HL-60/S4 treated with retinoic acid at 250 ng/mL for 4 days and 3 days (cell line): ENCODE data around the gene RAB3IL1.
"Not testable (repeated sequence)": the region's sequence is repeated elsewhere in the genome, so short reads cannot be mapped to it uniquely, and the experiment has no call there.

Source experiments
- in situ Hi-C: fragments of 300-500 bp; cut with MboI; formaldehyde crosslinking; loops from 2 replicates; pipeline ENCODE4 v1.7.0; 2022; ENCODE audit warnings: low sequenced_read_pairs

The RAB3IL1 gene

DNA sequence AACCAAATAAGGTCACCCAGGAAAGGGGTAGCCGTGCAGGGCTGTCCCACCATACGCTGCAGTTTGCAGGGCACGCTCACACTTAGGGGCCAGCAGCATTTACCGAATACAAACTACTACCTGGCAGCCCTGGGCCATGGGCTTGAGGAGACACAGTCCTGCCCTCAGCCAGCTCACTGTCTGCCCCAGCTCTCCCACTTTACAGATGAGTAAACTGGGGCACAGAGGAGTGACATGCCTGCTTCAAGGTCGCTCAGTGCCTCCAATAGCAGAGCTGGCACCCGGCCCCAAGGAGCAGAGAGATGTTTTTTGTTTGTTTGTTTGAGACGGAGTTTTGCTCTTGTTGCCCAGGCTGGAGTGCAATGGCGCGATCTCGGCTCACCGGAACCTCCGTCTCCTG, 28.8 kb downstream of the RAB3IL1 start:
- in situ Hi-C loops = no loop called here

DNA sequence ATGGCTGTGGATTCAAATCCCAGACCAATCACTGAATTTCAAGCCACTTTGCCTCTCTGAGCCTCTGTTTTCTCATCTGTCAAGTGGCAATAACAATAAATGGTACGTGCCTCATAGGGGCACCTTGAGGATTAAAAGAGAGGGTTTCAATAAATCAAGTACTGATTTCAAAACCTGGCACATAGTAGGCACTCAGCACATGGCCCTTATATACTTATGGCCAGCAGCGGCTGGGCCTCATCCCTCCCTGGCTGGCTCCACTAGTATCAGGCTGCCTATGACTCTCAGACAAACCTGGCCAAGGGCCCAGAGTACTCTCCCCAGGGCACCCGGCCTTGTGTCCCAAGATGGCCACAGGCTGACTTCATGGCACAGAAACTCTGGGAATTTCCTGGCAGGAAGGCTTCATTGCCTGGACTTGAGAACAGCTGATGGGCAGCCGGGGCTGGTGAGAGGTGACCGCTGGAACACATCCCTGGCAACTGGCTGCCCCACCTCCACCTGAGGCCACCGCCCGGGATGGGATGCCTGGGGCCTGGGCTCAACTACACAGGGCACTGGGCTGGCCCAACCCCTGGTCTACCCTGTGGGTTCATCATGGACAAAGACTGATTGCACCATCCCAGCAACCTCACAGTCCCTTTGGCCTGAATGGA, 29.4 kb downstream of the RAB3IL1 start:
- in situ Hi-C loops = no loop called here

DNA sequence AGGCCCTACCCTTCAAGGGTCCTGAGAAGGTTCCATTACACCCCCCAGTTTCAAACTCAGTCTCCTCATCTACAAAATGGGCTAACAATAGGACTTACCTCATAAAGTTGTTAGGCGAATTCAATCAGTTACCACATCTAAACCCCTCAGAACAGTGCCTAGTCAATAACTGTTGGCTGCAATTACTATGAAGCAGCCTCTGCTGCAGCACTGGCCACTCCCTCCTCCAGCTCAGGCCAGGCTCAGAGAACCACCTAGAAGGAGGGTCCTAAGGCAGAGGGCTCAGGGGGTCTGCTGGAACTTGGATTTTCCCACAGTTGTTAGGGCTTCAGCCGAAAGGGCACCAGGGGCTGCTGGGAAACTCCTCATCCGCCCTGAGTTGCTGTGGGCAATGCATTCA, 30.7 kb downstream of the RAB3IL1 start:
- in situ Hi-C loops = no loop called here

DNA sequence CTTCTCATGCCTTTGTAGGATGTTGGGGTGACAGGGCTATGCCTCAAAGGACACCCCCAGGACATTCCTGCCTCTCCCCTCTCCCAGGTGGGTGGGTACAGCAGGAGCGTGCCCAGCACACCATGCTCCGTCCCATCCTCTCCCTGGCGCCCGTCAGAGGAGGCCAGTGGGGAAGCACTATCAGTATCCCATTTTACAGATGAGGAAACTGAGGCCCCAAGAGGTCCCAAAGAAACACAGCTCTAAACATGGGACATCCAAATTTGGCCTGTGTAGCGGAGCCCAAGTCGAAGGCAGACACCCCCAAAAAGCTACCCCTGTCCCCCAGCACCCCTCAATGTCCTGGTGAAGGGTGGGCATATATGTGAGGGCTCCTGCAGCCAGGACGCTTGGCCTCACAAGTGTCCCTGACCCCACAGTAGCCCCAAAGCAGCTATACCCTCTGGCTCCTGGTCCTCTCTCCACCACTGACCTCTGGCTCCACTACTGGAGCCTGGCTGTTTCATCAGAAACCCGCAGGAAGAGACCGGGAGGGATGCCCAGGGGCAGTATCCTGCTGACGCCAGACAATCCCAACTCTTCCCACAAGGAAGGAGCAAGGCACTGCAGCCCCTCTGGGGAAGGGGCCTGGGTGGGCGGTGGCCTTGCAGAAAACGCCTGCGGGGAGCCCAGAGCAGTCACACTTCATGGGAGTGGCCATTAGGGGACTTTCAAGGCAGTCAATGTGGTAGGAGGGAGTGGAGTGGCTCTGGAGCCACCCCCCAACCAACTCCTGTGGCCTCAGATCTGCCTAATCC, 31.4 kb downstream of the RAB3IL1 start:
- in situ Hi-C loops = no loop called here

DNA sequence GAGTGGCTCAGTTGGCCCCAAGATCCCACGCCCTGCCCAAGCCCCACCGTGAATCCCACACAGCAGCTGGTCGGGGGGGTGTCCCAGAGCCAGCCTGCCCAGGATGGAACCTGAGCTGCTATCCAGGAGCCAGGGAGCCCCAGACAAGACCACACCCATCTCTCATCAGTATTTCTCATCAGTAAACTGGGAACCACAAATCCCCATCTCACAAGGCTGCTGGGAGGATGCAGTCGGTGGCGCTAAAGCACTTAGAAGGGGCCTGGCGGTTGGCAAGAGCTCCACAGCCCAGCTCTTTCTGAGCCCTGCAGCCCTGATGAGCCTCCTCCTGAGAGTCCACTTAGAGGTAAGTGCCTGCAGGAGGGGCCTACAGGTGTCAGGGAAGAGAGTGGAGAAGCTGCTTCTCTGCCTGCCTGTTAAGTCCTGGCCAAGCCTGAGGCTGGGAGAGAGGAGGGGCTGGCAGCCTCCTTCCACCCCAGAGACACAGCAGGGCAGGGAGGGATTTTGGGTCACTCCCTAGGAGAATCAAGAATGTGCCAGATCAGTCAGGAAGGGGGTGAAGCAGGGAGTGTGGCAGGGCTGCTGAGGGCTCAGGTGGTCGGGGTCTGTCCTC, 32.1 kb downstream of the RAB3IL1 start:
- in situ Hi-C loops = no loop called here

DNA sequence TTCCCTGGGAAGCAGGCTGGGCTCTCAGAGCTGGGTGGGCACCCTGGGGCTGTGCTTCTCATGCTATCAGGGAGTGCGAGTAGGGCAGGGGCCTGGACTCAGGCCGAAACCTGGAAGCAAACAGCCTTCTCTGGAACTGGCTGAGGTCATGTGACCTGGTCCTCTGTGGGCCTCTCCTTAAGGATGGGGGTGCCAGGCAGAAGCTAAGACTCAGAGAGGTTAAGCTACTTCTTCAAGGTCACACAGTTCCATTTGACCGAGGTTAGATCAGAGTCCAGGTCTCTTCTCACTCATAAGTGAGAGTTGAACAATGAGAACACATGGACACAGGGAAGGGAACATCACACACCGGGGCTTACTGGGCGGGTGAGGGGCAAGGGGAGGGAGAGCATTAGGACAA, 33.4 kb downstream of the RAB3IL1 start:
- in situ Hi-C loops = no loop called here

DNA sequence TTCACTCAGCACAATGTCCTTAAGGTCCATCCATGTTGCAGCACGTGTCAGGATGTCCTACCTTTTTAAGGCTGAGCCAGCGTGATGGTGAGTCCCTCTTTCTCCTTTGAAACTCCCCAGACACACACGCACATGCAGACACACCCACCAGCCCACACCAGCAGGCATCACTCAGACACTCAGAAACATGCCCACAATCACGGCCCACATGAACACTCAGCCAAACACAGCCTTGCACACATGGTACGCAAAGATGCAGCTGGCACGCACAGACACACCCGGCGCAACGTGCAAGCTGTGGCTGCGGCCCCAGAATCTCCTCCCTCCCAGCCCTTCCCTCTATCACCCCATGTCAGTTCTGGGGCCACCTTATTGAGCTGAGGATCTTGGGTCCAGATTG, 34.0 kb downstream of the RAB3IL1 start:
- in situ Hi-C loops = no loop called here

DNA sequence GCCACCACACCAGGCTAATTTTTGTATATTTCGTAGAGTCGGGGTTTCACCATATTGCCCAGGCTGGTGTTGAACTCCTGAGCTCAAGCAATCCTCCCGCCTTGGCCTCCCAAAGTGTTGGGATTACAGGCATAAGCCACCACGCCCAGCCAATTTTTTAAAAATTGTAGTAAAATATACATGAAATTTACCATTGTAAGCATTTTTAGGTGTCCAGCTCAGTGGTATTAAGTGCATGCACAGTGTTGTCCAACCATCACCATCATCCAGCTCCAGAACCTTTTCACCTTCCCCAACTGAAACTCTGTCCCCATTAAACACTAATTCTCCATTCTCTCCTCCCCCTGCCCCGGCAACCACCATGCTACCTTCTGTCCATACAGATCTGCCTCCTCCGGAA, 34.5 kb downstream of the RAB3IL1 start:
- in situ Hi-C loops = no loop called here

DNA sequence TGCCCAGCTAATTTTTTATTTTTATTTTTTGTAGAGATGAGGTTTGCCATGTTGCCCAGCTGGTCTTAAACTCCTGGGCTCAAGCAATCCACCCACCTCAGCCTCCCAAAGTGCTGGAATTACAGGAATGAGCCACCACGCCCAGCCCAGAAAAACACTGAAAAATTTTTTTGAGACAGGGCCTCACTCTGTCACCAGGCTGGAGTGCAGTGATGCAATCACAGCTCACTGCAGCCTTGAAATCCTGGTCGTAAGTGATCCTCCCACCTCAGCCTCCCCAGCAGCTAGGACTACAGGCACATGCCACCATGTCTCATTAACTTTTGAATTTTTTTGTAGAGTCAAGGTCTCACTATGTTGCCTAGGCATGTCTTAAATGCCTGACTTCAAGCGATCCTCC, 35.1 kb downstream of the RAB3IL1 start:
- in situ Hi-C loops = not testable (repeated sequence)

DNA sequence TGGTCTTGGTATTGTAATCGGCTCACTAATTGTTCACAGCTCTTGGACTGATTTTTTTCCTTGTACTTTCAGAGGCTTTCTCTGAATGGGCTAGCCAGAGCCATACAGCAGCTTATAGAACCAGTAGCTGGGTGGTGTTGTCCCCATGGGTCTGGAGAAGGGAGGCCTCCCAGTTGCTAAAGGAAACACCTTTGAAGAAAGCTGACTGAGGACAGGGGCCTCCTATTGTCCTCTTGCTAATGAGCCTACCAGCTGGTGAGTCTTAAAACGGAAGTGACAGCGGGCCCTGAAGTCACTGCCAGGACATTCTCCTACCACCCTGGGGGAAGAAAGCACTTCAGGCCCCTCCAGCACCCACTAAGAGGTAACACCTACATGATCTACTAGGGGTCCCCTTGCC, 36.0 kb downstream of the RAB3IL1 start:
- in situ Hi-C loops = no loop called here

DNA sequence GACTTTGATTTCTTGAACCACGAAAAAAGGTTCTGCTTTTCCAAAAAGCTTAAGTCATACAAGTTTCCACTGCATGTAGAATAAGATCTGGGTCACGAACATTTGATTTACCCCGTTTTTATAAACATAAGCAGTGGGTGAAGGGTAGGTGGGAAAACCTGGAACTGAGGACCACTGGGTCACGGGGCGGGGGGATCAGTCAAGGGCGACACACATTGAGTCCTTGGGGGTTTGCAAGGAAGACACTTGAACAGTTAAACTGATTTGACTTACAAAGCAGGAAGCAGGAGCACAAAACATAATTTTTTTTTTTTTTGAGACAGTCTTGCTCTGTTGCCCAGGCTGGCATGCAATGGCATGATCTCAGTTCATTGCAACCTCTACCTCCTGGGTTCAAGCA, 36.9 kb downstream of the RAB3IL1 start:
- in situ Hi-C loops = no loop called here

DNA sequence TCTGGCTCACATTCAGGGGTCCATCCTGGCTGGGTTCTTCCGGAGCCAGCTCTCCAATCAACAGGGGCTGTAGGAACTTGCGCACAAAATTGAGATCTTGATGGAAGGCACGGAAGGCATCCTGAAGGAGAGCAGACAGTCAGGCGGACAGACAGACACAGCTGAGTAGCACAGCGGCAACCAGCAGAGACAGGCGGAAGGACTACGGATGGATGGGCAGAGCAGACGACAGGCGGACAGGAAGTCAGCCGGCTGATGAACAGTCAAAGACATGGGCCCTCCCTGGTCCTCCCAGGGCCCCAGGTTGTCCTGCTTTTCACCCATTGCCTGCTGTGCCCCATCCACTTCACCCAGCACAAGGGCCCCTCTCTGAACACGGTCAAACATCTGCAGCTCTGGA, 37.3 kb downstream of the RAB3IL1 start:
- in situ Hi-C loops = no loop called here

DNA sequence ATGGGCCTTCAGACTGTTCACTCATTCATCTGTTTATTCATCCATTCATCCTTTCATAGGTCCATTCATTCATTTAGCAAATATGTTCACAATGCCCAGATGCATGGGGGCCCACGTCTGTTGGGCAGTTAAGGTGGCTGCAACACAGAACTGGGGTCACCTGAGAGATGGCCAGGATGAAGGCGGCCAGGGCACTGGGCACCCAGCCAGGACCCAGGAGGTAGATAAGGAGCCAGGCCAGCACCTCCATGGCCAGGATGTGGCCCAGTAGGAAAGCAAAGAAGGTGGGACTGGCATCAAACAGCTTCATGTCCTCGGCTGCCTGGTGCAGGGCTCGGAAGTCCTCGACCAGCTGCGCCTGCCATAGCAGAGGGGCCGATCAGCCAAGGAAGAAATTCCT, 38.2 kb downstream of the RAB3IL1 start:
- in situ Hi-C loops = no loop called here

DNA sequence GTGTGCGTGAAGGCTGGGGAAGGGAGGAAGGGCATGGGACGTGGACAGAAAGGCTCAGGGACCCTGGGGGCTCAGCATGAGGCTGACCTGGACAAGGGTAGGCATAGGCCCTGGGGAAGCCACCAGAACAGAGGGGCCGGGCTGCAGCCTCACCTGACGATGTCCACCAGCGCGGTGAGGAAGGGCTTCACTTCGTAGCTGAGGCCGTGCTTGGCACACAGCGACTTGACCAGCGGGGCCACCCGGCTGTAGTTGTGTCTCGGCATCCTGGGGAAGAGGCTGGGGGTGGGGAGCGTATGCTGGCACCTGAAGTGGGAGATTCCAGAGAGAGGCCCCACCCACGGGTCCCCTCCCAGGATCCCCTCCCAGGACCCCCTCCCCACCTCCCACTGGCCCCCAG, 41.7 kb downstream of the RAB3IL1 start:
- in situ Hi-C loops = no loop called here

DNA sequence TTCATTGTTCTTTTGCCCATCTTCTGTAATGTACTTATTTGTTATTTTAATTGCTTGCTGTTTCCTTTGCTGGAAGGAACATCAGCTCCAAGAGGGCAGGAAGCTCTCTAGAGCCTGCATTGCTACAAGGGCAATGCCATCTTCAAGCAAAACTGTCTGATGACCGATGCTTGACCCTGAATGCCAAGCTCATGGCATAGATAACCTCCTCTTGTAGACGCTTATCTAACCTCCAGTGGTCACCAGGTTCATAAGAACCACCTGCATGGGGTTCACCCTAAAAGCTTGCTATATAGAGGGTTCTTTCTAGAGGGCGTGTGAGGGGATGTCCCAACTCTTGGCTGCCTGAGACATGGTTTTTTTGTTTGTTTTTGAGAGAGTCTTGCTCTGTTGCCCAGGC, 42.5 kb downstream of the RAB3IL1 start:
- in situ Hi-C loops = no loop called here

DNA sequence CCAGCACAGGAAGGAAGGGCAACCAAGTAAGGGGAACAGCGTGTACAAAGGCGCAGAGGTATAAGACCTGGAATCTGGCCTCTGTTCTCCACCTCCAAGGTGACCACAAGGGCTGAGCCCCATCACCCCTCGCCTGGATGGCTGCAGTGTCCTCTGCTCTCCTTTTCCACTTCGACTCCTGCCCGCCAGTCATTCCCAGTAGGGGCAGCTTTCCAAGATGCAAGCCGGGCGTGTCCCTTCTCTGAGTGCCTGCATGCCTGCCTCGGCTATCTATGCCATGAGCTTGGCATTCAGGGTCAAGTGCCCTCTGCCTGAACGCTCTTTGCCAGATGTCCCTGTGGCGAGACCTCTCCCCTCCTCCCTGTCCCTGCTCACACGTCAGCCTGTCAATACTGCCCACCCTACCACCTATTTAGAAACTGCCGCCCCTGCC, 43.0 kb downstream of the RAB3IL1 start:
- in situ Hi-C loops = no loop called here

DNA sequence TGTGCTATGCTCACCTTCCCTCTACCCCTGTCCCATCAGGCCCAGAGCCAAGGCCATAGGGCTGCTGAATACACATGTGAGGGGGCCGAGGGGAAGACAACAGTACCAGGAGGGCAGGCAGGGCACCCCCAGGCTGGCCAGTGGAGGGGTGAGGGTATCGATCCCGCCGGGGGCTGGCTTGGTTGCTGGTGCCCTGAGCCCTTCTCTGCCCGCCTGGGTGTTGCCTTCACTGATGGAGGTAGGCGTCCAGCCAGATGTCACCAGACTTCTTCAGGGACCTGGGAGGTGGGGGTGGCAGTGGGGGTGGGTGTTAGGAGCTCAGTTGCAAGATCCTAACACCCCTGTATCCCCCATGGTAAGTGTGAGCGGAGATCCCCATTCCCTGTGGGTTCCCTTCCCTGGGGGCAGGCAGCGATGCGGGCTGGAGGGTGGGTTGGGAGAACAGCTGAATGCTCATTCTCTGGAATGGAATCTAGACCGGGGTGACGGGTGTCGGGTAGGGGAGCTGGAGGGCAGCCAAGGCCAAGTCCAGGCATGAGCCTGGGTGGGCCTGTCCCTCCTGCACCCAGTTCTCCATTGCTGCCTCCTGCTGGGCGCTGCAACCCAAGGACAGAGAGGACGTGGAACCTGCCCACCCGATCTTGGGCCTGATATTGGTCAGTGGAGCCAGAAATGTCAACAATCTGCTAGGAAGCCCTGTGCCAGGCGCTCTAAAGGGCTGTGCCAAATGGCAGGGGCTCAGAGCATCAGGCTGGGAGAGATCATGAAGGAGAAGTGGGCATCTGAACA, 43.6 kb downstream of the RAB3IL1 start:
- in situ Hi-C loops = no loop called here

DNA sequence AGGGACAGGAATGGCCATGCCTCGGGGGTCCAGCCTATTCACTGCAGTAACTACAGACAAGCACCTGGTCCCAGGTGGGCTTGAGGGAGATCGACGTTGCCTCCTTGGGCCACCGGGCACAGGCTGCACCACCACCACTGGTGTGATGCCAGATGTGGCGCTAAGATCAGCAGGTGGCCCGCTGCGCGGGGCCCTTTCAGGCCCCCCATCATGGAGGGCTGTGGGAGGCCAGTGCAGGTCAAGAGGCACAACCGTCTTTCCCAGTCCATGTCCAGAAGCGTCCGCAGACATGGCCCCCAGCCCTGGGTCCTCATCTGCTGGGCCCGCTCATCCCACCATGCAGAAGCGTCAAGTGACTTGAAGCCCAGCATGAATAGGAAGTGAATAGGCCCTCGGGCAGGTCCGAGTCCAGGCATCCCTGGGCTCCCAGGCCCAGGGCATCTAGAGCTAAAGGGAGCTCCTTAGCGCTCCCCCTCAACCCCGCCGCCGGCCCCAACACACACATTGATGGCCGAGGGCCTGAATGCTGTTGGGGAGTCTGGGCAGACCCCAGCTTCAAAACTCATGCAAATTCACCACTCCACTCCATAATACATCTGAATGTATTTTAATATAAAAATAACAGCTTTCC, 44.3 kb downstream of the RAB3IL1 start:
- in situ Hi-C loops = no loop called here

DNA sequence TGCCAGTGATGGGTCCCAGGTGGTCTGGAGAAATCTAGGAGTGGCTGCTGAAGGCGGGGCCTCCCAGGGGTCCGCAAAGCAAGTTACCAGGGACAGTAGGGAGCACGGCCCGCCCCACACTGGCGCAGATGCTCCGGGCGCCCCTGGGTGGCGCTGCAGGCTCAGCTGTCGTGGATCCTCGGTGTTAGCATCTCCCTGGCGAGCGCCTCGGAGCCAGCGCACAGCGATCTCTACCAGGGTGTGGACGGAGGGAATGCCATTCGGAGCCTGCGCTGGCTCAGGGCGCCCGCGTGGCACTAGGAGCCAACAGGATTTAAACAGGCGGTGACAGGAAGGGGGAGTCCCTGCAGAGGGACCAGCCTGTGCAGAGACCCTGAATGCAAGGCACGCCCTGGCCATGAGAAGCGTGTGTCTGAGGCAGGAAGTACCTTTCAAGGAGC, 46.2 kb downstream of the RAB3IL1 start:
- in situ Hi-C loops = no loop called here

DNA sequence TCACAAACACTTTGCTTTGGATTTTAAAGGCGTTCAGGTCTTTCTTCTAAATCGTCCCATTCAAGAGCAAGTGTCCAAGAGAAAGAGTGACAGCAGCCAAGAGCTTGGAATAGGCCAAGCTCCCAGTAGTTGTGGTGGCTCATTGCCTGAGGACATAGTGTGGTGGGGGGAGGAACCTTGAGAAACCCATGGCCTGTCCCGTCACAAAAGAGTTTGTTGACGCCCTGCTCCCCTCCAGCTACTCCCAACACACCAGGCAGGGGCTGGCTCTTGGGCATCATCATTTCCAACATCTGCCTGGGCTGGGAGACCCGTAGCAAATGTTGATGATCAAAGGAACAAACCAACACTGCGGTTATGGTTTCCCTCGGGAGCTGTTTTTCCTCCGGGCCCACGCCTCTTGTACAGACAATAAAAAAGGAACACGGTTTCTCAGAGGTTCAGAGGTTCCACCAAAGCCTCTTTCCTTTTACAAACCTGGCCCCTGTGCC, 46.8 kb downstream of the RAB3IL1 start:
- in situ Hi-C loops = no loop called here
